ENCODE results near the gene ATXN1.

The ATXN1 gene

GRCh38 chr6:16592223-16592911 lies 168.9 kb downstream of the ATXN1 start:
- H3K27me3 ChIP-seq, result no peaks in the 10 kb centered on the region
- DNase-seq, result no peak
- H3K36me3 ChIP-seq, result peaks cover 0 to 4% (median 4%) of the 10 kb centered on the region in 3 donors
- H3K9me3 ChIP-seq, result no peaks in the 10 kb centered on the region
- H3K4me1 ChIP-seq, result peaks cover 0 to 7% (median 2%) of the 10 kb centered on the region in 4 donors
- H3K4me3 ChIP-seq, result no peak overlapping the region
- no peak overlapping the region for H3K27ac ChIP-seq
- intact Hi-C loops (cut with DNase I; ENCODE audit: low total_unique reads), result no loop called here
- TF ChIP-seq, protein P1, sequence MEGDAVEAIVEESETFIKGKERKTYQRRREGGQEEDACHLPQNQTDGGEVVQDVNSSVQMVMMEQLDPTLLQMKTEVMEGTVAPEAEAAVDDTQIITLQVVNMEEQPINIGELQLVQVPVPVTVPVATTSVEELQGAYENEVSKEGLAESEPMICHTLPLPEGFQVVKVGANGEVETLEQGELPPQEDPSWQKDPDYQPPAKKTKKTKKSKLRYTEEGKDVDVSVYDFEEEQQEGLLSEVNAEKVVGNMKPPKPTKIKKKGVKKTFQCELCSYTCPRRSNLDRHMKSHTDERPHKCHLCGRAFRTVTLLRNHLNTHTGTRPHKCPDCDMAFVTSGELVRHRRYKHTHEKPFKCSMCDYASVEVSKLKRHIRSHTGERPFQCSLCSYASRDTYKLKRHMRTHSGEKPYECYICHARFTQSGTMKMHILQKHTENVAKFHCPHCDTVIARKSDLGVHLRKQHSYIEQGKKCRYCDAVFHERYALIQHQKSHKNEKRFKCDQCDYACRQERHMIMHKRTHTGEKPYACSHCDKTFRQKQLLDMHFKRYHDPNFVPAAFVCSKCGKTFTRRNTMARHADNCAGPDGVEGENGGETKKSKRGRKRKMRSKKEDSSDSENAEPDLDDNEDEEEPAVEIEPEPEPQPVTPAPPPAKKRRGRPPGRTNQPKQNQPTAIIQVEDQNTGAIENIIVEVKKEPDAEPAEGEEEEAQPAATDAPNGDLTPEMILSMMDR (IDR thresholded peaks at IDR 0.05), result no peak

GRCh38 chr6:16591396-16592222 lies 169.7 kb downstream of the ATXN1 start:
- Histone ChIP-seq H3K27me3 (no peaks in the 10 kb centered on the region), H3K4me1 (peaks cover 0 to 7% (median 2%) of the 10 kb centered on the region in 4 donors), H3K4me3 (no peak overlapping the region), H3K27ac (no peak overlapping the region), H3K9me3 (no peaks in the 10 kb centered on the region), H3K36me3 (peaks cover 0 to under 1% (median 0%) of the 10 kb centered on the region in 3 donors)
- DNase-seq, result no peak
- intact Hi-C loops (cut with DNase I; ENCODE audit: low total_unique reads), result no loop called here
- TF ChIP-seq, protein P1 (IDR thresholded peaks at IDR 0.05), result no peak

DNA sequence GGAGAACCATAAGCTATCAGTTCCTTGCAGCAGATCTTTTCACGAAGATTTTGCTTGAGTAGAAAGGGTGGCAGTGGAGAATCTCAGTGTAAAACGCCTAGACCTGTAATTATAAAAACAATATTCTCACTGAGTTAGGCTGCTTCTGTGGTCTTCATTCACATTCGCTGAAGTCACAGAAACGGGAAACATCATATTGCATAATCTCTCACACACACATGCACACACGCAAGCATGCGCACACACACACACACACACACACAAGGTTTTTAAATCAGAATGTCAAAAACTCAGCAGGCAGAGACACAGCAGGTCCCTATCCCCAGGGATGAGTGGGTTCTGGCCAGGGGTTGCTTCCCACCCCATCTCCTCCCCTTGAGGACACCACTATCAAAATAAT lies 175.5 kb downstream of the ATXN1 start:
- H3K4me1 ChIP-seq, result no peaks in the 10 kb centered on the region
- no peaks in the 10 kb centered on the region for H3K9me3 ChIP-seq
- peaks cover 0 to 22% (median 6%) of the 10 kb centered on the region in 3 donors for H3K36me3 ChIP-seq
- intact Hi-C loops (cut with DNase I; ENCODE audit: low total_unique reads), result no loop called here
- TF ChIP-seq, protein P1 (IDR thresholded peaks at IDR 0.05), result no peak
- no peak overlapping the region for H3K27ac ChIP-seq
- no peak overlapping the region for H3K4me3 ChIP-seq
- no peak for DNase-seq
- H3K27me3 ChIP-seq, result no peaks in the 10 kb centered on the region

DNA sequence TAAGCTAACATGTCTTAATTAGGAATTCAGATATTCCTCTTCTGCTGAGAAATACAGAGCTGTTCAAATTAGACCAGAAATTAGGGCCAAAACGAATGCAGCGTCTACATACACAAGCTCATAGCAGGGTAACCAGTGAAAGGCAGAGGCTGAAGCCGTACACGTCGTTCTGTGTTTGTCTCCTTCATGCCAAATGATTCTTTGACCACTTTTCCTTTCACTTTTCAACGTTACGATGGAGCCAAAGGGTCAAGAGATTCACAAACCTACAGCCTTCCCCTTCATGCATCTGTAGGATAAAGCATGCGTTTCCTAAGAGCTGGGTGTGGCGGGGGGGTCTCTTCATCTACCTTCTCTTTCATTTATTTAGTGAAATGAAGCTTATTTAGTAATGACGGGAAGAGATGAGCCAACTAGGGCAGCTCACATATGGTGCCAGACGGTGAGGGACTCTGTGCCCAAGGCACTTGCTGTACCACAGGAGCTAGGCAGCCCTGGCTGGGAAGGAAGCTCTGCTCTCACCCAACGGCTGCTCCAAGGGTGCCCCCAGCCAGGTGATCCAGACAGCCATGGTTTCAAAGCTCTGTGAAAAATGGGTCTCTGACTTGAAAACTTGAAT lies 178.0 kb downstream of the ATXN1 start:
- Histone ChIP-seq H3K36me3 (peaks cover 0 to 22% (median 6%) of the 10 kb centered on the region in 3 donors), H3K9me3 (no peaks in the 10 kb centered on the region), H3K4me3 (no peak overlapping the region), H3K4me1 (peaks cover 0 to 17% (median 3%) of the 10 kb centered on the region in 4 donors), H3K27me3 (no peaks in the 10 kb centered on the region), H3K27ac (no peak overlapping the region)
- no peak for DNase-seq
- TF ChIP-seq, protein P1 (IDR thresholded peaks at IDR 0.05), result no peak
- intact Hi-C loops (cut with DNase I; ENCODE audit: low total_unique reads), result no loop called here

DNA sequence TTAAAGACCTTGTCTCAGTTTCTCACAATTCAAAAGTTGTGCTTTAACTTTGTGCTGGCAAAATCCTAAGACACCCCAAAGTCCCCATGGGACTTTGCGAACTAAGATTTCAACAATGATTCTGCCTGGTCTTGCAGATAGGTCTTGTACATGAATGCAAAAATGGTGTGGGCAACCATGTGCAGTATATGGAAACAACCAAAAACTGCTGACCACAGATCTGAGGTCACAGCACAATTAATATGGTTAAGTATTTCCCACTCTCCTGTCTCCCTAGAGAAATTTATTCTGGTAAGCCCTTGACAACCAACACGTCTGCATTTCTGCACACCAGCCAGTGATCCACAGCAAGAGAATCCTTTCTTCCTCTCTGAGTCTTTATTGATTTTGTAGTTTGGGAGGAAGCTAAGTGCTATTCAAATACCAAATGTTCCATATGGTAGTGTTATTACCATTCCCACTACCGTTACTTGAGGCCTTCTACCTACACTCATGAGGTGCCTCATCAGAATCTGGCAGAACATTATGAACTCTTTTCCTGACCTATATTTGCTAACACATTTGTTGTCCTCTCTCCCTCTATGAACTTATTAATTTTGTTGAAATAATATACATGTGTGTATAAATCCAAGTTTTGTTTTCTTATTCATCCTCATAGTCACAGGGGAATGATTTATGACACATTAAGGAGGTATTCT lies 178.7 kb downstream of the ATXN1 start:
- Histone ChIP-seq H3K9me3 (no peaks in the 10 kb centered on the region), H3K27ac (no peak overlapping the region), H3K4me1 (peaks cover 0 to 17% (median 3%) of the 10 kb centered on the region in 4 donors), H3K36me3 (peaks cover 0 to 22% (median 6%) of the 10 kb centered on the region in 3 donors), H3K4me3 (no peak overlapping the region), H3K27me3 (no peaks in the 10 kb centered on the region)
- no peak for DNase-seq
- TF ChIP-seq, protein P1 (IDR thresholded peaks at IDR 0.05), result no peak
- intact Hi-C loops (cut with DNase I; ENCODE audit: low total_unique reads), result no loop called here

All from tibial artery (tissue), 4 donors.